MCF 10A (cell line): ENCODE data around the gene PYGM. TPM values are rescaled to one million over a fixed set of nuclear protein-coding genes. Genes with fewer than 3 reads are reported as not detected.
A peak's percentile ranks its signal among the peaks of the same experiment; 100 is the strongest.

Experiments
- BruUV-seq: library from RNA; stranded (reverse); fragments of 400-500 nt; replicated peaks from 2 replicates; lab custom pipeline; 2021; lab: Mats Ljungman, UMichigan
- CTCF ChIA-PET: fragments of 300-600 bp; sonication (Branson Sonifier 250); formaldehyde crosslinking; extraction: SDS; loops from one replicate; lab custom pipeline; 2021; ENCODE audit warnings: antibody characterized with exemption, inconsistent platforms; lab: Yijun Ruan, JAX
- POLR2A ChIA-PET: fragments of 300-600, 350-650 bp; sonication (Branson Sonifier 250); formaldehyde crosslinking; extraction: SDS; loops from one replicate; lab custom pipeline; 2020; ENCODE audit warnings: antibody characterized with exemption, inconsistent platforms; lab: Yijun Ruan, JAX
- DNase-seq: peaks from one replicate; pipeline ENCODE4 v3.0.0-alpha.2; 2018; ENCODE audit not compliant: unreplicated experiment
- H3K27ac Mint-ChIP-seq: one replicate; pipeline ENCODE4 v1.8.0; 2022; ENCODE audit warnings: mild to moderate bottlenecking, low read depth, mixed read lengths; ENCODE audit not compliant: unreplicated experiment
- H3K27me3 Mint-ChIP-seq: one replicate; pipeline ENCODE4 v1.8.0; 2022; ENCODE audit warnings: mixed read lengths; ENCODE audit not compliant: insufficient read depth, unreplicated experiment
- H3K36me3 Mint-ChIP-seq: one replicate; pipeline ENCODE4 v1.8.0; 2022; ENCODE audit warnings: mild to moderate bottlenecking, moderate library complexity, mixed read lengths; ENCODE audit not compliant: insufficient read depth, unreplicated experiment
- H3K4me1 Mint-ChIP-seq: one replicate; pipeline ENCODE4 v1.8.0; 2022; ENCODE audit warnings: mixed read lengths; ENCODE audit not compliant: insufficient read depth, unreplicated experiment
- H3K4me3 Mint-ChIP-seq: one replicate; pipeline ENCODE4 v1.8.0; 2022; ENCODE audit warnings: mild to moderate bottlenecking, moderate library complexity, mixed read lengths; ENCODE audit not compliant: unreplicated experiment
- H3K9me3 Mint-ChIP-seq: one replicate; pipeline ENCODE4 v1.8.0; 2022; ENCODE audit warnings: mixed read lengths; ENCODE audit not compliant: unreplicated experiment
- intact Hi-C: fragments of 100-400 bp; cut with micrococcal nuclease; formaldehyde crosslinking; loops from 2 replicates; pipeline ENCODE4 v1.14.1; 2022
- total RNA-seq: library from RNA; stranded (reverse); gene quantifications from 2 replicates; pipeline ENCODE4 v1.2.3, GENCODE V29; 2022
- TF ChIP-seq, protein P1 (sequence below): fragments of 200-600 bp; IDR thresholded peaks from one replicate; pipeline ENCODE4 v1.8.0; 2022; ENCODE audit warnings: antibody characterized with exemption, mild to moderate bottlenecking; ENCODE audit not compliant: unreplicated experiment

Gene PYGM
- total RNA-seq, 1 experiment from 2014 or later = 0.09 TPM

DNA sequence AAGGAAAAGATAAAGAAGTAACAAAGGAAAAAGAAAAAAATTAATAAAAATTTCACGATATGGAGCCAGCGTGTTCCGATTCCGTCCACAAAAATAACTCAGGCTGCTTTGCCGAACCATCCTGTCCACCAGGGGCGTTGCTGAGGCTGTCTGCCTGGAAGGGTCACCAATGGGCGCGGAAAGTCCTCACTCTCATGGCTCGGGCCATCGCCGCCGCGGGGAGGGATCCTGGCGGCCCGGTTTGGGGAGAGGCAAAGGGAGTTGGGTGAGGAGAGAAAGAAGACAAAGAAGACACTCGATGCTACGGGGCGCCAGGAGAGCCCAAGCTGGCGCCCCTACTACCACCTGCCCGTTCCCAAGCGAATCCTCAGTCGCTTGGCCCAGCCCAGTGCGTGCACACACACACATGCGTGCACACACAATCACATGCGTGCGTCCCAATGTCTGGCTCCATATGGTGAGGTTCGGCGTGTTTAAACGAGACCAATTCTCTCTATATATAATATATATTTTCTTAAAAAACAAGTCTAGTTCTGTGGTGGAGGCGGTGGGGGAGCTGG is 5.6 kb upstream of the PYGM start:
- no peak overlapping the region for H3K27ac Mint-ChIP-seq
- no peaks in the 10 kb centered on the region for H3K9me3 Mint-ChIP-seq
- intact Hi-C loops = no loop called here
- H3K4me1 Mint-ChIP-seq = peaks cover 7% of the 10 kb centered on the region
- no peak for DNase-seq
- POLR2A ChIA-PET = interaction anchor here (6.8 kb wide), 1 partner anchor 9 kb away, joined by 86 read pairs; the partner anchor contains the start of gene SF1
- H3K36me3 Mint-ChIP-seq = peaks cover 84% of the 10 kb centered on the region
- TF ChIP-seq, protein P1, sequence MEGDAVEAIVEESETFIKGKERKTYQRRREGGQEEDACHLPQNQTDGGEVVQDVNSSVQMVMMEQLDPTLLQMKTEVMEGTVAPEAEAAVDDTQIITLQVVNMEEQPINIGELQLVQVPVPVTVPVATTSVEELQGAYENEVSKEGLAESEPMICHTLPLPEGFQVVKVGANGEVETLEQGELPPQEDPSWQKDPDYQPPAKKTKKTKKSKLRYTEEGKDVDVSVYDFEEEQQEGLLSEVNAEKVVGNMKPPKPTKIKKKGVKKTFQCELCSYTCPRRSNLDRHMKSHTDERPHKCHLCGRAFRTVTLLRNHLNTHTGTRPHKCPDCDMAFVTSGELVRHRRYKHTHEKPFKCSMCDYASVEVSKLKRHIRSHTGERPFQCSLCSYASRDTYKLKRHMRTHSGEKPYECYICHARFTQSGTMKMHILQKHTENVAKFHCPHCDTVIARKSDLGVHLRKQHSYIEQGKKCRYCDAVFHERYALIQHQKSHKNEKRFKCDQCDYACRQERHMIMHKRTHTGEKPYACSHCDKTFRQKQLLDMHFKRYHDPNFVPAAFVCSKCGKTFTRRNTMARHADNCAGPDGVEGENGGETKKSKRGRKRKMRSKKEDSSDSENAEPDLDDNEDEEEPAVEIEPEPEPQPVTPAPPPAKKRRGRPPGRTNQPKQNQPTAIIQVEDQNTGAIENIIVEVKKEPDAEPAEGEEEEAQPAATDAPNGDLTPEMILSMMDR = no peak
- CTCF ChIA-PET = interaction anchor here (0.7 kb wide), 1 partner anchor 11 kb away, joined by 3 read pairs; no protein-coding TSS in a partner anchor
- H3K27me3 Mint-ChIP-seq = no peaks in the 10 kb centered on the region
- H3K4me3 Mint-ChIP-seq = no peak overlapping the region
- BruUV-seq = no TSS peak

DNA sequence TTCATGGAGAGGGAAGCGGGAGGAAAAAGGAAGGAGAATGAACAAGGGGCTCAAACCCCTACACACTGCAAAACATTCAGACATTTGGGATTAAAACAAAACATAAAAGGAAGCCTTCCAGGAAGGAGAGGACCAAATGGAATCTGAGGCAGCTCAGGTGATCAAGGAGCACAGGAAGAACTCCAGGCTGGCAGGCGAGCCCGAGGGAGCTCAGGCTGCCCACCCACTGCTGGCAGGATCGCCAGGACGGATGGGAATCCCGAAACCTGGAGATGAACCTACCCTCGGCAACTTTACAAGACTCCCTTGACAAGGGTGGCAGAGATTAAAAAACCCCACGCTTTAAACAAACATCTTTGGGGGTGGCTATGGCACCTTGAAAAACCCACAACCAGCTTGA is 5.0 kb upstream of the PYGM start:
- intact Hi-C loops = no loop called here
- Mint-ChIP-seq H3K9me3 (no peaks in the 10 kb centered on the region), H3K36me3 (peaks cover 77% of the 10 kb centered on the region), H3K27ac (no peak overlapping the region), H3K4me3 (no peak overlapping the region), H3K4me1 (peaks cover 7% of the 10 kb centered on the region), H3K27me3 (no peaks in the 10 kb centered on the region)
- CTCF ChIA-PET = interaction anchor here (0.7 kb wide), 1 partner anchor 10 kb away, joined by 3 read pairs; no protein-coding TSS in a partner anchor
- TSS peak; percentile 72 for BruUV-seq
- POLR2A ChIA-PET = interaction anchor here (6.8 kb wide), 1 partner anchor 10 kb away, joined by 86 read pairs; the partner anchor contains the start of gene SF1
- TF ChIP-seq, protein P1 = no peak
- DNase-seq = no peak

DNA sequence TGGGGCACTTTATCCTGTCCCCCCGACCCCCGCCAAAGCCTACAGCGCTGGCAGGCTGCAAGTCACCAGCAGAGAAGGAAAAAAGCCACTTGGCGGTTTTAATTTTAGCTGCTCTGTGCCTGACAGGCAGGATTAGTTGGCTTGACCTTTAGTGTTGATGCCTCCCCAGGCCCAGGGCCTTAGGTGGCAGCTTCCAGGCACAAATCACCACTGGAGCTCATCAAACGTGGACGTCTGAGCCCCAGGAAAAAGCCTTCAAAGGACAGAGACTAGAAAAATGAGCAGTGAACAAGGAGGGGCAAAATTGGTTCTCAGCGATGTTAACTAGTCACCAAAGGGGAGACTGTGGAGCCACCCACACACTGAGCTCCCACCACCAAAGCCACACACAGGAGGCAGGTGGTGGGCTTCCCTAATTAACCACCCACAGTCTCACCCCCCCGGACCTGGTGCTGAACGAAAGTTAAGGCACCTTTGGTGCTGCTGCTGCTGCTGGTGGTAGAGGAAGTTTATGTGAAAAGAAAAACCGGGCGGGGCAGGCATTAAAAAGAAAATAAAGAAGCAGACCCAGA is 4.4 kb upstream of the PYGM start:
- CTCF ChIA-PET = interaction anchor here (0.7 kb wide), 1 partner anchor 150 kb away, joined by 3 read pairs; no protein-coding TSS in a partner anchor
- Mint-ChIP-seq H3K4me3 (no peak overlapping the region), H3K4me1 (peaks cover 3% of the 10 kb centered on the region), H3K27ac (no peak overlapping the region), H3K9me3 (no peaks in the 10 kb centered on the region), H3K27me3 (no peaks in the 10 kb centered on the region), H3K36me3 (peaks cover 71% of the 10 kb centered on the region)
- POLR2A ChIA-PET = interaction anchor here (6.8 kb wide), 1 partner anchor 11 kb away, joined by 86 read pairs; the partner anchor contains the start of gene SF1
- DNase-seq = no peak
- intact Hi-C loops = no loop called here
- no TSS peak for BruUV-seq
- TF ChIP-seq, protein P1 = no peak

DNA sequence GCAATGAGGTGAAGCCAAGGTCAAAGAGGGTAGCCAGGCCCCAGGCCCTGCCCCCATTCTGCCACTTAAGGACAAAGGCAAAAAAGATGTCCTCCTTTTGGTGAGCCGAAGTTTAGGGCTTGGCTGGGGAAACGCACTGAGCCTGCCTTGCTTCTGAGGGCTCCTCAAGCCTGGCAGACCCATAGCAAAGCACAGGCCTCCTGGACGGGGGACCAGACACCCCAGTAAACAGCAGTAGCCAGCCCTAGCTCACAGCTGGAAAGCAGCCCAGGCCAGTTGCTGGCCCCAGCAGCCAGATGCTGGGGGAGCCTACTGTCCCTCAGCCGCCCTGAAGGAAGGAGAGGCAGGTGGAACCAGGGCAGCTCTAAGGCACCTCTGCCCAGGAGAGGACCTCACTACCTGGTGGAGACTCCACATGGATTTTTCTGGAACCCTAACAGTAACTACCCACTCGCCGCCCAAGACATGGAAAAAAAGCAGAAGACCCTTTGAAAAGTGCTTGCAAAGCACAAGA is 3.8 kb upstream of the PYGM start:
- Mint-ChIP-seq H3K4me3 (no peak overlapping the region), H3K27ac (no peak overlapping the region), H3K36me3 (peaks cover 66% of the 10 kb centered on the region), H3K9me3 (no peaks in the 10 kb centered on the region), H3K27me3 (no peaks in the 10 kb centered on the region), H3K4me1 (no peaks in the 10 kb centered on the region)
- CTCF ChIA-PET = interaction anchor here (0.7 kb wide), 2 partner anchors 21 to 151 kb away, joined by 3 read pairs; no protein-coding TSS in a partner anchor
- BruUV-seq = no TSS peak
- DNase-seq = no peak
- TF ChIP-seq, protein P1 = no peak
- POLR2A ChIA-PET = interaction anchor here (6.8 kb wide), 1 partner anchor 11 kb away, joined by 86 read pairs; the partner anchor contains the start of gene SF1
- intact Hi-C loops = no loop called here
